ENCODE data around the gene EIF3CL.
"Not testable (repeated sequence)": the region's sequence is repeated elsewhere in the genome, so short reads cannot be mapped to it uniquely, and the experiment has no call there.

- not testable (repeated sequence) for TF ChIP-seq CTCF (conservative IDR thresholded peaks at IDR 0.05 in 1 of 2, IDR thresholded peaks at IDR 0.05 in 1 of 2; ENCODE audit: low read depth in 1 of 2, low read length in 2 of 2); EZH2 (IDR thresholded peaks at IDR 0.05; ENCODE audit: low read length, missing control alignments)
Observed at GRCh38 chr16:28403220-28404072, at the start of gene EIF3CL.

All from fibroblast of lung (primary cell).